ENCODE data around the gene ARL4C.

Gene ARL4C

DNA sequence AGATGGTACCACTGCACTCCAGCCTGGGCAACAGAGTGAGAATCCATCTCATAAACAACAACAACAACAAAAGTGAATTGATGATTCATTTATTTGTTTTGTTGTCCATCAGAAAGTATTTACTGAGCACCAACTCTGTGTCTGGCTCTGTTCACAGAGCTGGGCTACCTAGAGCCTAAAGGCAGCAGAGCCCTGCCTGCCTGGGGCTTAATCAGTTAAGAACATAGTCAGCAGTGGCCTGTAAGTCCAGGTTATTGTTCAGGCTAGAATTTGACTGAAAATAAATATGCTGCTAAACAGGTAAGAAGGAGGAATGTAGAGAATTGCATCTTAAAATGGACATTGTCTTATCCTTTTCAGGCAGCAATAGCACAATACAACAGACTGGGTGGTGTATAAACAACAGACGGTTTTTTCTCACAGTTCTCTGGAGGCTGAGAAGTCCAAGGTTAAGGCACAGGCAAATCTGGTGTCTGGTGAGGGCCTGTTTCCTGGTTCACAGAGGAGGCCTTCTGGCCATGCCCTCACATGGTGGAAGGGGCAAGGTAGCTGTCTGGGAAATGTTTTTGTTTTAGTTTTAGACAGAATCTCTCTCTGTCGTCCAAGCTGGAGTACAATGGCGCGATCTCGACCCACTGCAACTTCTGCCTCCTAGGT is 22.2 kb upstream of the ARL4C start:
- in situ Hi-C loops (cut with MboI; ENCODE audit: low pct_unique_long_range_greater_than_20kb, low sequenced_read_pairs, unreplicated experiment): no loop called here
- TF ChIP-seq CTCF (IDR thresholded peaks at IDR 0.05; ENCODE audit: extremely low read depth, insufficient read depth, missing control alignments): no peak
- no peak for DNase-seq (ENCODE audit: low spot score)

DNA sequence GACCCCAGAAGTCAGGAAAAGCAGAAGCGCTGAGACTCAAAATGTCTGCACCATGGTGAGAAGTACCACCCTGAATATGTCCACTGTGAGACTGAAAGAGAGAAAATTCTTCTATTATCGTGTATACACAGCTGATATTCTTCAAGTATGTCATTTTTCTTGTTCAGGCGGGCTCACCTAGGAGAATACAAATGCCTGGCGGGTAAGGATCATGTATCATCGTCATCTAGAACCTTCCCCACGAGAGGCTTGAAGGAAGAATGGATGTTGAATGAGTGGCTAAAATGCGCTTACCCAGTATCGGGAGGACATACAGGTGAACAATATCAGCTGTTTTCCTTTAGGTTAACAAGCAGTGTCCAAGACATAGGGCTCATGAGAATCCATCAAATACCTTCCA is 21.1 kb upstream of the ARL4C start:
- in situ Hi-C loops (cut with MboI; ENCODE audit: low pct_unique_long_range_greater_than_20kb, low sequenced_read_pairs, unreplicated experiment): no loop called here
- TF ChIP-seq CTCF (IDR thresholded peaks at IDR 0.05; ENCODE audit: extremely low read depth, insufficient read depth, missing control alignments): no peak
- DNase-seq (ENCODE audit: low spot score): no peak

DNA sequence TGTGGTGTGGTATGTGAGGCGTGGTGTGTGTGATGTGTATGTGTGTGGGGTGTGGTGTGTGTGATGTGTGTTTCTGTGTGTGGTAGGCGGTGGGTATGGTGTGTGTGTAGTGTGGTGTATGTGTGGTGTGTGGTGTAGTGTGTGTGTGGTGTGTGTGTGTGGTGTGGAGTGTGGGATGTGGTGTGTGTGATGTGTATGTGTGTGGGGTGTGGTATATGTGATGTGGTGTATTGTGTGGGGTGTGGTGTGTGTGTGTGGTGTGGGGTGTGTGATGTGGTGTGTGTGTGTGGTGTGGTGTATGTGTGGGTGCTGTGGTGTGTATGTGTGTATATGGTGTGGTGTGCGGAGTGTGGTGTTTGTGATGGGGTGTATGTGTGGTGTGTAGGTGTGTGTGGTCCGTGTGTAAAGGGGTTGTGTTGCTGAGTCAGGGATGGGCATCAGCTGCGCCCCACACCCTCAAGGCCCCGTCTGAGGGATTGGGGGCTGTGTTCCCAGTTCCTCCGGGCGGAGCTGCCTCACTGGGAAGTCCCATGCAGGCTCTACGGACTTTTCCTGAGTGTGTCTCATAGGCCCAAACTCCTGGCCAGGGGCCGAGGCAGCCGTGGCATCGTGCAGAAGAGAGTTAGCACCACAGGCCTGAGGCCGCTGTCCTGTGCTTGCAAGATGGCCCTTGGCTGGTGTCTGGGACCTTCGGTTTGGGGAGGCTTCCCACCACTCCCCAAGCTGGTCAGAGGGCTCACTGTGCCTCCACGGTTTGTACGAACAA is 18.2 kb upstream of the ARL4C start:
- in situ Hi-C loops (cut with MboI; ENCODE audit: low pct_unique_long_range_greater_than_20kb, low sequenced_read_pairs, unreplicated experiment): no loop called here

DNA sequence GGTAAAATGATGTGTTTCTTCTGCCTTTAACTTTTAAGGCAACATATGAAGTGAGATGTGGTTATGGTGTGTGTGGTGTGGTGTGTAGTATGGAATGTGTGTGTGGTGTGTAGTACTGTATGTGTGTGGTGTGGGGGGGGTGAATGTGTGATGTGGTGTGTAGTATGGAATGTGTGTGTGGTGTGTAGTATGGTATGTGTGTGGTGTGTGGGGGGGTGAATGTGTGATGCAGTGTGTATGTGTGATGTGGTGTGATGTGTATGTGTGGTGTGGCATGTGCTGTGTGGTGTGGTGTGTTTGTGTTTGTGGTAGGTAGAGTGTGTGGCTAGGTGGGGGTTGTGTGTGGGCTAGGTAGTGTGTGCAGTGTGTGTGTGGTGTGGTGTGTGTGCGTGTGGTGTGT is 17.2 kb upstream of the ARL4C start:
- in situ Hi-C loops (cut with MboI; ENCODE audit: low pct_unique_long_range_greater_than_20kb, low sequenced_read_pairs, unreplicated experiment): no loop called here
- no peak for TF ChIP-seq CTCF (IDR thresholded peaks at IDR 0.05; ENCODE audit: extremely low read depth, insufficient read depth, missing control alignments)
- DNase-seq (ENCODE audit: low spot score): no peak

More for the DNA sequence above, 18.2 kb upstream of the ARL4C start:
- no peak for DNase-seq (ENCODE audit: low spot score)
- TF ChIP-seq CTCF (IDR thresholded peaks at IDR 0.05; ENCODE audit: extremely low read depth, insufficient read depth, missing control alignments): no peak

DNA sequence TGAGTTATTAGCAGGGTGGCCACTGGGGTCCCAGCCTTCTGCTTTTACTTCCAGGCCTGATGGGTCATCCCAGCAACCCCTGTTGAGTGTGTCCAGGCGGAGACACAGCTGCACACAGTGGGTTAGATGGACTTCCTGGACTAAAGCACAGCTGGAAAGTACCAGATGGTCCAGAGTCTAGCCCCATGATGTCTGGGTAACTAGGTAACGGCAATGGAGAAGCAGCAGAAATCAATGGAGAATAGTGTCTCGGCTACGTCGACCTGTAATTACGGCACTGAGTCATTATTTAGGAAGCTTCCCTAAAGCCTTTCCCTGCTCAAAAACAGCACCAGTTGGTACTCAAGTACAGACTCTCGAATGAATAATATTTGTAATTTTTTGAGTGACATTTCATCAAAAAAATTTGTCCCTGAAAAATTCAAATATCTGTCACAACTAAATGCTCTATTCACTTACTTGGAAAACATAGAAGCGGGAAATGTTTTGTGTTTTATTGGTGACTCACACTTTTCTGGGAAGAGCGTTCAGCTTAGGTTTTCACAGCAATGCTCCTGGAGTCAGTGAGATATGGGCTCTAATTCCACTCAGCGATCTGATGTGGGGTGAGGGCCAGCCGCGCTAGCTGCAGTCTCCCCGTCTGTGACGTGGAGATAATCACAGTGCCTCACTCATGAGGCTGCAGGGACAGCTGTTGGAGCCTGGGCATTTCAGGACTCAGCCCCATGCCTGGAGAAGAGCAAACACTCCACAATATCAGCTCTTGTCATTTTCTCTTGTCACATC is 16.2 kb upstream of the ARL4C start:
- DNase-seq (ENCODE audit: low spot score): no peak
- no peak for TF ChIP-seq CTCF (IDR thresholded peaks at IDR 0.05; ENCODE audit: extremely low read depth, insufficient read depth, missing control alignments)
- in situ Hi-C loops (cut with MboI; ENCODE audit: low pct_unique_long_range_greater_than_20kb, low sequenced_read_pairs, unreplicated experiment): no loop called here

GRCh38 chr2:234502919-234503285 is 6.0 kb upstream of the ARL4C start:
- in situ Hi-C loops (cut with MboI; ENCODE audit: low pct_unique_long_range_greater_than_20kb, low sequenced_read_pairs, unreplicated experiment): no loop called here
- TF ChIP-seq CTCF (IDR thresholded peaks at IDR 0.05; ENCODE audit: extremely low read depth, insufficient read depth, missing control alignments): no peak
- no peak for DNase-seq (ENCODE audit: low spot score)

Data from GM13977 (cell line).